Measurements from ENCODE around the gene SLC39A6.
"Not testable (repeated sequence)": the region's sequence is repeated elsewhere in the genome, so short reads cannot be mapped to it uniquely, and the experiment has no call there.

SLC39A6 gene, protein sequence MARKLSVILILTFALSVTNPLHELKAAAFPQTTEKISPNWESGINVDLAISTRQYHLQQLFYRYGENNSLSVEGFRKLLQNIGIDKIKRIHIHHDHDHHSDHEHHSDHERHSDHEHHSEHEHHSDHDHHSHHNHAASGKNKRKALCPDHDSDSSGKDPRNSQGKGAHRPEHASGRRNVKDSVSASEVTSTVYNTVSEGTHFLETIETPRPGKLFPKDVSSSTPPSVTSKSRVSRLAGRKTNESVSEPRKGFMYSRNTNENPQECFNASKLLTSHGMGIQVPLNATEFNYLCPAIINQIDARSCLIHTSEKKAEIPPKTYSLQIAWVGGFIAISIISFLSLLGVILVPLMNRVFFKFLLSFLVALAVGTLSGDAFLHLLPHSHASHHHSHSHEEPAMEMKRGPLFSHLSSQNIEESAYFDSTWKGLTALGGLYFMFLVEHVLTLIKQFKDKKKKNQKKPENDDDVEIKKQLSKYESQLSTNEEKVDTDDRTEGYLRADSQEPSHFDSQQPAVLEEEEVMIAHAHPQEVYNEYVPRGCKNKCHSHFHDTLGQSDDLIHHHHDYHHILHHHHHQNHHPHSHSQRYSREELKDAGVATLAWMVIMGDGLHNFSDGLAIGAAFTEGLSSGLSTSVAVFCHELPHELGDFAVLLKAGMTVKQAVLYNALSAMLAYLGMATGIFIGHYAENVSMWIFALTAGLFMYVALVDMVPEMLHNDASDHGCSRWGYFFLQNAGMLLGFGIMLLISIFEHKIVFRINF

DNA sequence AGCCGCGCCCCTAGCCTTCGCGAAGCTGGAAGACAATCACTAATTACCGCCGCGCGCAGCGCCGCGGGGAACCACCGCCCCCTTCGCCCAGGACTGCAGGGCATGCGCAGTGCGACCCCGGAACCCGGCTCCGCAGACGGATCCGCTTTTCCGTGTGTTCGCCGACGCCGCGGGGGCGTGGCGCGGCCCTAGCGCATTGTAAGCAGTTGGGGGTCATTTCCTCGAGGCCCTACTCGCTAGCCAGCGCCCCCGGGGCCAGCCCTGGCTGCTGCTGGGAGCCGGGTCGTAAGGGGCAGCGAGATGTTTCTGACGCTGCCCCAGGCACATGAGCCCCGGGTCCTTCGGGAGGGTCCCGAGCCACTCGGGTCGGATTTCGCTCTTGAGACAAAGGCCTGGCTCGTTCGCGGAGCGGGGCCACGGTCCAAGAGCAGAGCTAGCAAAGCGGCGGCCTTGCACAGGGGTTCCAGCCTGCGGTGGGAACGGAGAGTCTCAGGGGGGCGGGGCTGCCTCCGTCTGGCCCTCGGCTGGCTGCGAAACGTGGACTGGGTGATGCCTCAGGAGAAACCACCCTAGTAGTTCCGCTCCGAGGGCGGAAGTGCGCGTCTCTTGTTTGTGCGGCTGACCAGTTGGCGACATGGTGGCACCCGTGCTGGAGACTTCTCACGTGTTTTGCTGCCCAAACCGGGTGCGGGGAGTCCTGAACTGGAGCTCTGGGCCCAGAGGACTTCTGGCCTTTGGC lies at the start of gene SLC39A6, which contains the start of gene ELP2:
Gene SLC39A6, minus strand, starts transcription at position 41 of the 739 bp plus-strand sequence. CDS start 2,333 bp downstream, outside the sequence.
Gene ELP2, plus strand, starts transcription at position 600 of the 739 bp plus-strand sequence. Its CDS starts 35 bp downstream, at position 635.
- DNase-seq: peak; percentile 95

DNA sequence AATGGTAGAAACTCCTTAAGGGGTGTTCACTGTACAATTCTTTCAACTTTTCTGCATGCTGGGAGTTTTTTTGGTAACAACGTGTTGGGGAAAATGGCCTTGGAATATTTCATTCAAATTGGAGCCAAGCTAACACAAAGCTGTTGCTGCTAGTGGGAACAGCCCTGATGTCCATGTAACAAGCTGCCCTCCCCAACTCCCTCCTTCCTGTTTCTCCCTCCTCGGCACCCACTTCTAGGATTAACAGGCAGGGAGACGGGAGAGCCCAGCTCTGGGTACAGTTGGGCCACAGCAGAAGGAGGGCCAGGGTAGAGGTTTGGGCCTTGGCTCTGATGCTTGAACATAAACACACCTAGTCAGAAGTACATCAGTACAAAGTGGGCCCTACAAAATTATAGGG lies 48.8 kb upstream of the SLC39A6 start:
- no peak for DNase-seq

DNA sequence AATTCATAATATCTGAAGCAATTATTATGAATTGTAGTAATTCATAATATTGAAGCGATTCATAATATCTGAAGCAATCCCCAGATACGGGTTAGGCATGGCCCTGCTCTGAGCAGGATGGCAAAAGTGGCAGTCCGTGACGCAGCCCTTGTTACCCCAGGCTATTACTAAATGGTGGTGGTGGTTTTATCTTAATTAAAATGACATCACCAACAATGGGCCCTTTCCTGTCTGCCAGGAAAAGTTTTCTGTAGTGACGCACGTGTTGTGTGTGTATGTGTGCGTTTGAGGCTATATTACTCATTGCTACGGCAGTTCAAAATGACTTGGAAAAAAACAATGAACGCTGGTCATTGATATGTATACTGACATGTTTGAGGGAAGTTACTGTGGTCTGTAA lies 47.6 kb upstream of the SLC39A6 start:
- DNase-seq: no peak

DNA sequence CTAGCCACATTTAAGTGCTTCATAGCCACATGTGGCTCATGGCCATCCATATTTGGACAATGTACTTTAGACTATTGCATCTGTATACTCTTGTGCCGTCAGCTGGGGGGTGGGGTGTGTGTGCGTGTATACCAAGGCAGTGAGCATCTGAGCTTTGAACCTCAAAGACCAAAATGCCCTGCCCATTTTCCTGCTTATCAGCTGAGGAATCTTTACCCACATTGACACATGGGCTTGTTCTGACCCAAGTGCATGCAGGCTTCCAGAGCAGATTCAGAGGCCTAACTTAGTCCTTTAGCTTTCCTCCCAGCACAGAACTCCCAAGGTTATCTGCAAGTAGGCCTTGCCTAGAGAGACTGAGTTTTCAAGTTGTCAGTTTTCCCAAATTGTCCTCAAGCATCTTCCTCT lies 47.0 kb upstream of the SLC39A6 start:
- DNase-seq: no peak

DNA sequence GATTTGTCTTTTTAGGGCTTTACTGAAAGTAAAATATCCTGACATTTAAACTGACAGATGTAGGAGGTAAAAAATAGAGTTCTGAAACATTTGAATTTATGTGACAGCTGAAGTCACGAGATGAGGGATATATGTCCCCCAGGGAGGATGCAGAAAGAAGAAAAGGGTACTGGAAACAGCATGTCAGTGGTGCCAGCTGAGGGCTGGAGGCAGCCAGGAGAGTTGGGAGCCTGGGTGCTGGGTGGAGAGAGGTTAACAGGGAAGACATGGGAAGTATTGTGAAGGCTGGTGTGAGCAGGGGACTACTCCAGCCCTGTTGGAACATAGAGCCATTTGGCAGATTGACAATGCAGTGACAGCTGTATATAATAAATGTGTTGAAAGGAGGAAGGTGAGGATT lies 46.3 kb upstream of the SLC39A6 start:
- no peak for DNase-seq

DNA sequence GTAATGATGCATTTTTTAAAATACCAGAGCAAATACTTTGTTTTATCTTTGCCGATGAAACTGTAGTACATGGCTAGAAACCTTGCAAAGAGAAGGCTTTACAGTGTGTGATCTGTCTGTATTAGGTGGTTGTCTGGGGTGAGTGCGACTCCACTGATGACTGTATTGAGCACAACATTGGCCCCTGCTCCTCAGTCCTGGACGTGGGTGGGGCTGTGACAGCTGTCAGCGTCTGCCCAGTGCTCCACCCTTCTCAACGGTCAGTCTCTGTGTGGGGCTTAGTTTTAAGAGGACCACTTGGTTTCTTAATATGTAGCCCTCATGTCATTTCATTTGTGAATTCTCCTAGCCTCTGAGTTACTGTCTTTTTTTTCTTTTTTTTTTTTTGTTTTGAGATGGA lies 40.8 kb upstream of the SLC39A6 start:
- no peak for DNase-seq

DNA sequence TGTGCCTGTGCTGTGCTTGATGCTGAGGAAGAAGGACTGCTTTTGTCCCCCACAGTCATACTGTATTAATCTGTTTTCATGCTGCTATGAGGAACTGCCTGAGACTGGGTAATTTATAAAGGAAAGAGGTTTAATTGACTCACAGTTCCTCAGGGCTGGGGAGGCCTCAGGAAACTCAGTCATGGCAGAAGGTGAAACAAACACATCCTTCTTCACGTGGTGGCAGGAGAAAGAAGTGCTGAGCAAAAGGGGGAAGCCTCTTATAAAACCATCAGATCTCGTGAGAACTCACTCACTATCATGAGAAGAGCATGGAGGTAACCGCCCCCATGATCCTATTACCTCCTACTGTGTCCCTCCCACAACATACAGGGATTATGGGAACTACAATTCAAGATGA lies 39.2 kb upstream of the SLC39A6 start:
- DNase-seq: not testable (repeated sequence)

DNA sequence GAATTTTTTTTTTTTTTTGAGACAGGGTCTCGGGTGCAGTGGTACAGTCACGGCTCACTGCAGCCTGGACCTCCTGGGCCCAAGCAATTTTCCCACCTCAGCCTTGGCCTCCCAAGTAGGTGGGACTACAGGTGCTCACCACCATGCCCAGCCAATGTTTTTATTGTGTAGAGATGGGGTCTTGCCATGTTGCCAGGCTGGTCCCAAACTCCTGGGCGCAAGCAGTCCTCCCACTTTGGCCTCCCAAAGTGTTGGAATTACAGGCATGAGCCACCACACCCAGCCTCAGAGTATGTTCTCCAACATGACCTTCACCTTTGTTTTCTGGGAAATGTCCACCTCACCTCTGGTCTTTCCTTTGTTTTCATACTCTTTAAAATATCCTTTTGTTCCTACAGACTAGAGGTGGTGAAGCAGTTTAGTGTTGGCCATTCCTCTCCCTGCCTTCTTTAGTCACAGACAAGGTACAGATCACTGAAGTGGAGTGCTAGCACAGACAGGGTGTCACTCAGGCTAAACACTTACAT lies 38.6 kb upstream of the SLC39A6 start:
- DNase-seq: no peak

DNA sequence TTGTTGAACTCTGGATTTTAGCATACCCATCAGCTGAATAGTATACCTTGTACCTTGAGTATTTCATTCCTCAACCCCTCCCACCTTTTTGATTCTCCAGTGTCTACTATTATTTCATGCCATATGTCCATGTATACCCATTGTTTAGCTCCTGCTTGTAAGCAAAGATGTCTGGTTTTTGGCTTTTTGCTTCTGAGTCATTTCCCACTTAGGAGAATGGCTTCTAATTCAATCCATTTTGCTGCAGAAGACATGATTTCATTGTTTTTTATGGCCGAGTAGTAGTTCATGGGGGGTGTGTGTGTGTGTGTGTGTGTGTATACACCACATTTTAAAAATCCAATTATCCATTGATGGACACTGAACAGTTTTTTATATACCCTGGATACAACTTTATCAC lies 33.8 kb upstream of the SLC39A6 start:
- DNase-seq: no peak

DNA sequence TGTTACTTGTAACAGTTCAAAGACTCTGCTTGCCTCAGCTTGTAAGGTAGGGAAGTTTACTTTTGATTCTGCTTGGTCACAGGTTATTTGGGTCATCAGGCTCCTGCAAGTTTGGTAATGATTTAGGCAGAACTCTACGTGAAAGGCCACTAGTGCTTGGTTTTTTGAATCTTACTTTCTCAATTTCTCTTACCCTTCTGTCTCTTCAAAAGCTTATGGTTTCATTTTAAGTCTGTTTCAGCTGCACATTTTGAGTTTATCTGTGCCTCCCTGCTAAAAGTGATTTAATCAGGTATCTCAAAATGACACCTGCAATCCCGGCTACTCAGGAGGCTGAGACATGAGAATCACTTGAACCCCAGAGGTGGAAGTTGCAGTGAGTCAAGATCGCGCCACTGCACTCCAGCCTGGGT lies 31.8 kb upstream of the SLC39A6 start:
- DNase-seq: no peak

DNA sequence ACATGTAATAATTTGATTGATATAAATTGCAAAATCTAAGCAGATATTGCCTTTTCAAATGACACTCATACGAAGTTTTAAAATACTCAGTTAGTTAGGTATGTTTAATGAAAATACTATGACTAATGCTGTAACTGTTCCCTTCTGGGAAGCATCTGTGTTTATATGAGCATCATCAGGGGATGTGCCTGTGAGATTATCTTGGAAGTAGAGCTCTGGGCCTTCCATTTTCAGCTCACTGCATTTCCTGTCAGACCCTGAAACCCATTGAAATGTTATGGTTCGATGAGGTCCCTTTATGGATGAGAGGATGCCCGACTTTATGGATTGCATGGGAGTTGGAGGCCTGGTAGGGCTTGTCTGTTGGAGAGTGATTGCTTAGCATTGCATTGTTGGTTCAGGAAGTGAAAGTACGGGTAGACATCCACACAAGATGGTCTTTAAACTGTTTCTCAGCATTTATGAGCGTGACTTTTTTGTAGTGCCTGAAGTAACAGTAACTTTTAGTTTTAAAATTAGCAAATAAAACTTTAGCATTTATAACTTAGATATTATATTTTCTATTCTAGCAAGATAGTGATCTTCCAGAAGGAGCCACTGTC lies 29.2 kb upstream of the SLC39A6 start:
- no peak for DNase-seq

DNA sequence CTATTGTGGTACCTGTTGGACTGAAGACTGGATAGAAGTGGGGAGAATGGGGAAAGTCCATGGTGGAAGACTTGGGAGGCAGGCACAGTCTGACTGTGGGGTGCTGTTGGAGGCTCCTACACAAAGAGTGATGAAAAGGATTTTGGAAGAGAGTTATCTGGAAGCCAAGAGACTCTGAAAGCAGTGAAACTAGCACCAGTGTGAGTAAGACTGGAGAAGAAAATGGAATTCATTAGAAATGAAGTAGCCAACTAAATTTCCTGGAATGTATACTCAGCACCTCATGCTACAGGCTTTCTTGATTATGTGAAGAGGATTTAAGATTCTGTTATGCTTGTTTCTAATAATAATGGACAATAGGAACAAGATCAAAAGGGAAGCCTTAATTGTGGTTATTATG lies 28.3 kb upstream of the SLC39A6 start:
- DNase-seq: no peak

DNA sequence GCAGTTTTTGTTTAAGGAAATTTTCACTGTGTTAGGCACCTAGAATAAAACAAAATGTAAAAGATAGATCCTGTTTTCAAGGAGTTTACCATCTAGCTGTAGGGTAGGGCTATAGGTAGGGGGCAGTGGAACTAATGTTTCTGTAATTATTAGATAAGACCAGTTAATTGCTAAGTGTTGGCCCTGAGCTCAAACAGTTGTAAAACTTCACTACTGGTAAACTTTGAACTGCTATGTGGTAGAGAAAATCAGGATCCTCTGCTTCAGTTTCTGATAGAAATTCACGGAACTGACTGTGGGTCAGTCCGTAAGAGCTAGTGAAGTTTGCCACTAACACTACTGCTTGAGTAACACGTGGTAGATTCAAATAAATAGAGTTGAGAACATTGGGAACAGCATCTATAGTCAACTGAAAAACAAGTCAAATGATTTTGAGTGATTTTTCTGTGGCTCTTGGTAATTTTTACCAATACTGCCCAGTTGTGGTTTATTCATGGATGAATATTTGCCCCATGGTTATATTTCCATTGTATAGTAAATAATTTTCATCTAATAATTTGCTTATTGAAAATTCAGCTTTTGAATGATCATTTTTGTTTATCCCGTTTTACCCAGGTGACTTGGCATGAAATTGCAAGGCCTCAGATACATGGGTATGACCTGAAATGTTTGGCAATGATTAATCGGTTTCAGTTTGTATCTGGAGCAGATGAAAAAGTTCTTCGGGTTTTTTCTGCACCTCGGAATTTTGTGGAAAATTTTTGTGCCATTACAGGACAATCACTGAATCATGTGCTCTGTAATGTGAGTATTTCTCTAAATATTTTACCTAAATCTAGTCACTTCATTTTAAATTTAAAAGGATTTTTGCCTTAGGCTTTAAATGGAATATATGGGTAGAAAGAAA lies 27.0 kb upstream of the SLC39A6 start:
- no peak for DNase-seq

DNA sequence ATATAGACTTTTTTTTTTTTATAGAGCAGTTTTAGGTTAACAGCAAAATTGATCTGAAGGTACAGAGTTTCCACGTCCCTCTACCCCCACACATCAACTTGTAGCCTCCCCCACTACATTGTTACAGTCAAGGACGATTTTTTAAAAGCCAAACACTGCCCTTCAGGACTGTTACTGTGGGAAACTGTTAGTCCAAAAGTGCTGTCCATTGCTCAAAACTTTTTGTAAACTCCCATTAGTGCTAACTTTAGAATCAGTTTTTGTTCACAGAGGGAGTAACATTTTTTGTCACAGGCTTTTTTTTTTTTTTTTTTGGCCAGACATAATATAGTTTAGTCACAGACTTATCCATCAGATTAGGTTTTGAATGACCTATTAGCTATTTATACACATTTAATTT lies 24.6 kb upstream of the SLC39A6 start:
- no peak for DNase-seq

DNA sequence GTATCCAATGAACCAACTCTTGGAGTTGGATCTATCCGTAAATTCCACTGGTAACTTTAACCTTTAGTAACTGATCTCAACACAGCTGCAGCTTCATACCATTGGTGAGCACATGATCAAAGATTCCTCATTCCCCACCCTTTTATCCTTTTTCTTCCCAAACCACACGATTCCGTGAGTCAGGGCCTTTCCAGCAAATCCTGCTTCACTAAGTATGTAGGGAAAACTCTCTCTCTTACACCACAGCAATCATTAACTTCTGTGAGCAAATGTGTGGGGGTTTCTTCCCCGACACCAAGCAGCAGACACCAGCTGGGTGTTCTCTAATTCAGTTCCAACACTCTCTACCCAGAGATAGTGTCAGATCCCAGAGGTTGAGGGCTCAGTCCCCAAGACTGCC lies 24.1 kb upstream of the SLC39A6 start:
- no peak for DNase-seq

DNA sequence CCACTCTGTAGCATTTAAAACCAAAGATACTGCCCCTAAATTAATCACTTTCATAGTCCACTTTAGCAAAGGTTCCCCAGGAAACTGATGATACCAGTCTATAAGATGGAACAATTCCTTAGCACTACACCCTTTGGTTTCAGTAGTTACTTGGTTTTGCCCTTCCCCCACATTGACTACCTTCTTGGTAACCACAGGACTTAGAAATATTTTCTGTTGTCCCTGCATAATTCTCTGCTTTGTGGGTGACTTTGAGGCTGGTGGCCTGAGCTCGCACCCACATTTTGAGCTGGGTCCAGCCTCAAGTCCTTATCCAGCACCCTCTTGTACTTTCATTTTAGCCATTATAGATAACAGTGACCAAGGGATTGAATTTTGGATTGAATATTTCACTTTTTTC lies 23.6 kb upstream of the SLC39A6 start:
- DNase-seq: no peak

DNA sequence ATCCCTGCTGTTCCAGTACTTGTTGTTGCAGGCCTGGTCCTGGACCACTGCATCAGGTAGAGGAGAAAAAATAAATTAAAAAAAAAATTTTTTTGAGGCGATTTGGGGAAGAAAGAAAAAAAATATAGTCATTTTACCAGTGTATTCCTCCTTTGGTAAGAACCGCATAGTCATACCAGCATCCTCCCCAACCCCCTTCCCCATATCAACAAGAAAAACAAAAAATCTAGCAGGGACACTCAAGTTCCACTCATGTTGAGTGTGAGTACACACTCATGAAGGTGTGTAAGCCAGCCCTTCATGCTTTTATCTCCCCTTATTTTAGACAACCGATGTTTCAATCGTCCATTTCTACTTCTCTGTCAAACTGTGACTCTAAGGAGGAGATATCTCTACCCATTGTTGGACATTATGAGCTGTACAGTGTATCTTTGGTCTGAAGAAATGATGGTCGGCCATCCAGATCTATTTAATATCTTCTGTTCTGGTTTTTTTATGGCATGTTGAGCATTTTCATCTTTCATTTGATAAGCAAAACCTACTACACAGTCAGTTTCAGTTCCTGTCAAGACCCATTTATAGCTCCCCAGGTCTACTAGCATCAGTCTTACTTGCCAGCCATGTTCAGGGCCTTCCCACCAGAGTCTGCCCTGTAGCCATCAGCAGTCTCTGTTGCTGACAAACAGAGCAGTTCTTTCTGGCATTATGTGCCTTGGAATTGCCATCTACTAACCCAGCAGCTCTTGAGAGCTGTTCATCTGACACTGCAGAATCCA lies 20.6 kb upstream of the SLC39A6 start:
- no peak for DNase-seq

DNA sequence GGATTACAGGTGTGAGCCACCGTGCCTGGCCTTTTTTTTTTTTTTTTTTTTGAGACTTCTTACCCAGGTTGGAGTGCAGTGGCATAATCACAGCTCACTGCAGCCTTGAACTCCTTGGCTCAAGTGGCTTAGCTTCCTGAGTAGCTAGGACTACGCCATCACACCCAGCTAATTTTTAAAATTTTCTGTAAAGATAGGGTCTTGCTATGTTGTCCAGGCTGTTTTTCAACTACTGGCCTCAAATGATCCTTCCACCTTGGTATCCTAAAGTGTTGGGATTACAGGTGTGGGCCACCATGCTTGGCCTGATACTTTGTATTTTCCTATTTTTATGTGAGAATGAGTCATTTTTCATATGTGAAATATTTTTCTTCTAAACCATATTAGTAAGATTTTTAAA lies 14.3 kb upstream of the SLC39A6 start:
- DNase-seq: no peak

DNA sequence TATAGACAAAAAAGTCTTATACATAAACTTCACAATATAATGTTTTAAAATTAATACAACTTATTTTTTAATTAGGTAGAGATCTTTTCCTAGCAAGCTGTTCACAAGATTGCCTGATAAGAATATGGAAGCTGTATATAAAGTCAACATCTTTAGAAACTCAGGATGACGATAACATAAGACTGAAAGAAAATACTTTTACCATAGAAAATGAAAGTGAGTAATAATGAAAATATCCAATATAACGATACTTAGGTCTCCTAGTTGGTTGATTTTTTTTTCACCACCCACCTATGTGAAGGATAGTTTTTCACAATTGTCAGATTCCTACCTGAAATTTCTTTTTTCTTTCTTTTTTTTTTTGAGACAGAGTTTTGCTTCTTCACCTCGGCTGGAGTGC lies 13.6 kb upstream of the SLC39A6 start:
- no peak for DNase-seq

DNA sequence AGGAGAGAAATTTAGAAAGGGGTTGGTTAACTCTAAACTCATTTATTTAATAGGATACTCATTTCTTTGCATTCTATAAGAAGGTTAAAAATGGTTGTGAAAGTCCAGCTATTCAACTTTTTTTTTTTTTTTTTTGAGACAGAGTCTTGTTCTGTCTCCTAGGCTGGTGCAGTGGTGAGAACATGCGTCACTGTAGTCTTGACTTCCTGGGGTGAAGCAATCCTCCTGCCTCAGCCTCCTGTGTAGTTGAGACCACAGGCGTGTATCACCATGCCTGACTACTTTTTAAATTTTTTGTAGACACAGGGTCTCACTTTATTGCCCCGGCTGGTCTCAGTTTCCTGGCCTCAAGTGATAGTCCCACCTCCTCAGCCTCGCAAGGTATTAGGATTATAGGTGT lies 12.4 kb upstream of the SLC39A6 start:
- DNase-seq: no peak

DNA sequence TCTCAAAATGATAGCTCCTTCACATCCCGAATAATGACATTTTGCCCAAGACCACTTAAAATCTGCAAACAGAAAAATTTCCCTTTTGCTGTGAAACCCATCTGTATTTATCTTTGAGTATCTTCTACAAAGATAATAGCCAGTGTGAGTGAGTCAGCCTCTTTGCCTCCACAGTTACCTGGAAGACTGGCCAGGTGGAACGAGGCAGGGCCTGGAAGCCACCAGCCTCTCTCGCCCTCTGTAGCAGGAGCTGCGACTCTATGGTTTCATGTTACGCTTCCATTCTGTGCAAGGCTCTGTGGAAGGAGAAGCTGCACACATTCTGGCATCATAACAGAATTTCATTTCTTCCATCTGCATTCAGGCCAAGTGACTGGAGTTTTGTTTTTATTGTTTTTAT lies 10.1 kb upstream of the SLC39A6 start:
- no peak for DNase-seq
